OCI-LY7 (cell line): ENCODE measurements around the gene MAP1A.

Experiments used
- CTCF ChIP-seq: fragments of 200-600 bp; sonication (generic); conservative IDR thresholded peaks from 2 replicates; pipeline ENCODE4 v1.5.1; 2014; ENCODE audit warnings: mild to moderate bottlenecking, antibody characterized with exemption, low read length, moderate library complexity, mixed read lengths
- EZH2phosphoT487 ChIP-seq: fragments of 200-600 bp; sonication (generic); IDR thresholded peaks from 2 replicates; pipeline ENCODE4 v1.6.1; 2018; ENCODE audit warnings: low read depth, borderline replicate concordance, mild to moderate bottlenecking, mixed run types, antibody characterized with exemption, low read length, moderate library complexity, mixed read lengths

GRCh38 chr15:43529141-43529540 lies 11.7 kb downstream of the MAP1A start:
- no peak for TF ChIP-seq CTCF
- TF ChIP-seq EZH2phosphoT487, result no peak
